K562 (cell line): Measurements from ENCODE around the gene TNNT1. TPM values are rescaled to one million over a fixed set of nuclear protein-coding genes. Genes with fewer than 3 reads are reported as not detected.

Source experiments
- ARNT ChIP-seq, 2 experiments: fragments of 450-650 bp; IDR thresholded peaks; 2 replicates each; pipeline ENCODE4 v1.6.1; 2016; ENCODE audit warnings: mild to moderate bottlenecking in 1 of 2
- EWSR1 ChIP-seq: fragments of 450-650 bp; IDR thresholded peaks from 2 replicates; pipeline ENCODE4 v1.6.1; 2018; ENCODE audit warnings: borderline replicate concordance, mild to moderate bottlenecking, low read depth, moderate library complexity; ENCODE audit not compliant: partially characterized antibody
- MAZ ChIP-seq, 2 experiments: fragments of 450-650 bp in 1 of 2; sonication (generic) in 1 of 2; formaldehyde crosslinking; IDR thresholded peaks in 1 of 2; conservative IDR thresholded peaks in 1 of 2; 2 replicates each; pipeline versions ENCODE4 v1.4.0 to v1.5.0; 2020; ENCODE audit warnings: mild to moderate bottlenecking in 1 of 2, missing genetic modification reagents in 1 of 2
- RBBP5 ChIP-seq: fragments of 200-600 bp; sonication (generic); IDR thresholded peaks from 2 replicates; pipeline ENCODE4 v1.6.1; 2012; ENCODE audit warnings: borderline replicate concordance, mild to moderate bottlenecking, low read length, control low read depth, inconsistent platforms; ENCODE audit not compliant: insufficient read depth, poor library complexity, severe bottlenecking
- RBFOX2 ChIP-seq: fragments of 200-400 bp; formaldehyde crosslinking; IDR thresholded peaks from 2 replicates; pipeline ENCODE4 v1.6.1; 2017; ENCODE audit warnings: low read depth, mild to moderate bottlenecking, low read length, moderate library complexity
- REST ChIP-seq, 2 experiments: fragments of 450-650 bp; formaldehyde crosslinking in 1 of 2; IDR thresholded peaks; 2 replicates each; pipeline versions ENCODE4 v1.4.0 to v1.6.1; 2014 to 2020; ENCODE audit warnings: mild to moderate bottlenecking in 2 of 2, borderline replicate concordance in 1 of 2, low read depth in 1 of 2
- SMARCA4 ChIP-seq: fragments of 450-650 bp; IDR thresholded peaks from 2 replicates; pipeline ENCODE4 v1.6.1; 2016
- SMARCE1 ChIP-seq: fragments of 450-650 bp; IDR thresholded peaks from 2 replicates; pipeline ENCODE4 v1.7.1; 2016; ENCODE audit warnings: mild to moderate bottlenecking
- THAP7 ChIP-seq: fragments of 250-450 bp; sonication (Bioruptor Pico); IDR thresholded peaks from 2 replicates; pipeline ENCODE4 v1.5.0; 2021
- ZNF146 ChIP-seq: IDR thresholded peaks from one replicate; pipeline ENCODE4 v1.6.1; 2018; ENCODE audit warnings: missing compliant biosample characterization; ENCODE audit not compliant: unreplicated experiment
- ZSCAN32 ChIP-seq: fragments of 450-650 bp; formaldehyde crosslinking; IDR thresholded peaks from 2 replicates; pipeline ENCODE4 v1.4.0; 2020; ENCODE audit warnings: mild to moderate bottlenecking, moderate library complexity
- polyA plus RNA-seq, 8 experiments: library from polyadenylated mRNA; depleted of rRNA in 4 of 8; stranded (reverse) in 5 of 8; unstranded in 3 of 8; fragments of >200 nt; fragmentation: Nextera tagmentation in 2 of 8; fragmentation: Illumina TruSeq in 1 of 8; extraction: Ambion mirVana in 2 of 8; extraction: Trizol in 1 of 8; gene quantifications; 2 replicates each; pipeline versions ENCODE4 v1.2.1 to v1.2.3, GENCODE V29; 2011 to 2014; ENCODE audit warnings: inconsistent platforms in 1 of 8, missing spikeins in 1 of 8
- total RNA-seq, 7 experiments: library from RNA; depleted of rRNA in 6 of 7; stranded (reverse); fragments of >200 nt in 6 of 7; fragmentation: Illumina TruSeq in 2 of 7; extraction: Trizol in 2 of 7; gene quantifications; 2 replicates each; pipeline versions ENCODE4 v1.2.1 to v1.2.3, GENCODE V29; 2011 to 2021; ENCODE audit warnings: low replicate concordance in 1 of 7
- TF ChIP-seq, protein P1 (sequence below): sonication (generic); formaldehyde crosslinking; IDR thresholded peaks from 2 replicates; pipeline ENCODE4 v1.8.0; 2022; ENCODE audit warnings: mild to moderate bottlenecking, missing genetic modification reagents
- TF ChIP-seq, protein P2 (sequence below): fragments of 150-350 bp; conservative IDR thresholded peaks from 2 replicates; pipeline ENCODE4 v1.6.1; 2014; ENCODE audit warnings: low read length

Gene TNNT1
- total and polyA plus RNA-seq, 9 of the 15 experiments (the other 6 are each of a cell fraction or from before 2014, with no cell fraction given), result 31.8 to 390 (median 227) TPM

DNA sequence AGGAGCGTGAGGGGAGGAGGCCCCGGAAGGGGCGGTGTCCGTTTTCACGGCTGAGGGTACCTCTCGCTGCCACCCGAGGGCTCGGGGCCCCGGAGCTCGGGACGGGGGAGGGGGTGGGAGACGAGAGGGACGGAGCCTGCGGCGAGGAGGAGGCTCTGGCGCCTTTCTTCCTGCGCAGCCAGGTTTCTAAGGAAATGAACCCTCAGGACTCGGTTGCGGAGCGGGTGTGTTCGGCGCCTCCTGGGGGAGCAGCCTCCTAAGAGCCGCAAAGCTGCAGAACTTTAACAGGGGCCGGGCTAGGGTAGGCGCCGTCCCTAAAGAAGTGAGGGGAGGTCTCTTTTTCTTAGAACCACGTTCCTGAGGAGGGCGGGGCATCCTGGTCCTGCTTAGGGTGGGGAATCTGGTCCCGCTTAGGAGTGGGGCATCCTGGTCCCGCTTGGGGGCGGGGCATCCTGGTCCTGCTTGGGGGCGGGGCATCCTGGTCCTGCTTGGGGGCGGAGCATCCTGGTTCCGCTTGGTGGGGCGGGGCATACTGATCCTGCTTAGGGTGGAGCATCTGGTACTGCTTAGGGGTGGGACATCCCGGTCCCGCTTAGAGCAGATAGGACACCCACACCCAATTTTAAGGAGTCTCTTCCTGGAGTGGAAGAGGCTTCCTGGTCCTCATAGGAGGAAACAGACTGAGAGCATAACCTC, 24.9 kb upstream of the TNNT1 start (continued):
- TF ChIP-seq SMARCE1, result peak; percentile 28; the same call in 1 of the 2 replicates
- TF ChIP-seq ARNT (IDR thresholded peaks at IDR 0.05), result no peak
- no peak for TF ChIP-seq RBBP5
- TF ChIP-seq ZSCAN32 (CRISPR knock-in tag), result no peak
- 0 out of 2 replicates have a peak, but pooled peaks have one; percentile 3 for TF ChIP-seq REST (IDR thresholded peaks at IDR 0.05; ENCODE audit: borderline replicate concordance)
- TF ChIP-seq REST (CRISPR knock-in tag; IDR thresholded peaks at IDR 0.05; ENCODE audit: low read depth), result 0 out of 2 replicates have a peak, but pooled peaks have one; percentile 32
- peak in 1 of 2 experiments; percentile 52; a peak in 2 of 4 replicates for TF ChIP-seq MAZ (CRISPR knock-in tag; conservative IDR thresholded peaks at IDR 0.05 in 1 of 2, IDR thresholded peaks at IDR 0.05 in 1 of 2)
- TF ChIP-seq THAP7 (CRISPR knock-in tag), result no peak
- TF ChIP-seq ZNF146 (CRISPR knock-in tag), result no peak
- 0 out of 2 replicates have a peak, but pooled peaks have one; percentile 14 for TF ChIP-seq SMARCA4
- peak; percentile 73 for TF ChIP-seq RBFOX2
- TF ChIP-seq, protein P1, sequence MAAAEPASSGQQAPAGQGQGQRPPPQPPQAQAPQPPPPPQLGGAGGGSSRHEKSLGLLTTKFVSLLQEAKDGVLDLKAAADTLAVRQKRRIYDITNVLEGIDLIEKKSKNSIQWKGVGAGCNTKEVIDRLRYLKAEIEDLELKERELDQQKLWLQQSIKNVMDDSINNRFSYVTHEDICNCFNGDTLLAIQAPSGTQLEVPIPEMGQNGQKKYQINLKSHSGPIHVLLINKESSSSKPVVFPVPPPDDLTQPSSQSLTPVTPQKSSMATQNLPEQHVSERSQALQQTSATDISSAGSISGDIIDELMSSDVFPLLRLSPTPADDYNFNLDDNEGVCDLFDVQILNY (CRISPR knock-in tag), result no peak
- no peak for TF ChIP-seq EWSR1
- TF ChIP-seq, protein P2, sequence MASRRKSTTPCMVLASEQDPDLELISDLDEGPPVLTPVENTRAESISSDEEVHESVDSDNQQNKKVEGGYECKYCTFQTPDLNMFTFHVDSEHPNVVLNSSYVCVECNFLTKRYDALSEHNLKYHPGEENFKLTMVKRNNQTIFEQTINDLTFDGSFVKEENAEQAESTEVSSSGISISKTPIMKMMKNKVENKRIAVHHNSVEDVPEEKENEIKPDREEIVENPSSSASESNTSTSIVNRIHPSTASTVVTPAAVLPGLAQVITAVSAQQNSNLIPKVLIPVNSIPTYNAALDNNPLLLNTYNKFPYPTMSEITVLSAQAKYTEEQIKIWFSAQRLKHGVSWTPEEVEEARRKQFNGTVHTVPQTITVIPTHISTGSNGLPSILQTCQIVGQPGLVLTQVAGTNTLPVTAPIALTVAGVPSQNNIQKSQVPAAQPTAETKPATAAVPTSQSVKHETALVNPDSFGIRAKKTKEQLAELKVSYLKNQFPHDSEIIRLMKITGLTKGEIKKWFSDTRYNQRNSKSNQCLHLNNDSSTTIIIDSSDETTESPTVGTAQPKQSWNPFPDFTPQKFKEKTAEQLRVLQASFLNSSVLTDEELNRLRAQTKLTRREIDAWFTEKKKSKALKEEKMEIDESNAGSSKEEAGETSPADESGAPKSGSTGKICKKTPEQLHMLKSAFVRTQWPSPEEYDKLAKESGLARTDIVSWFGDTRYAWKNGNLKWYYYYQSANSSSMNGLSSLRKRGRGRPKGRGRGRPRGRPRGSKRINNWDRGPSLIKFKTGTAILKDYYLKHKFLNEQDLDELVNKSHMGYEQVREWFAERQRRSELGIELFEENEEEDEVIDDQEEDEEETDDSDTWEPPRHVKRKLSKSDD, result no peak
